Stomach smooth muscle (tissue), 2 donors: Measurements from ENCODE around the gene FBXO39.

ENCODE experiments used
- H3K27ac ChIP-seq: one replicate; pipeline ENCODE4 v1.7.0; 2013; ENCODE audit warnings: mild to moderate bottlenecking, low read length, inconsistent platforms
- H3K27me3 ChIP-seq, 2 donors: one replicate each; pipeline ENCODE4 v1.7.0; 2013; ENCODE audit warnings: low read length in 2 of 2; ENCODE audit not compliant: insufficient read depth in 2 of 2, control insufficient read depth in 1 of 2
- H3K36me3 ChIP-seq, 2 donors: one replicate each; pipeline ENCODE4 v1.7.0; 2013; ENCODE audit warnings: low read length in 2 of 2; ENCODE audit not compliant: control insufficient read depth in 2 of 2, insufficient read depth in 2 of 2
- H3K4me1 ChIP-seq: one replicate; pipeline ENCODE4 v1.7.0; 2013; ENCODE audit warnings: low read length; ENCODE audit not compliant: control insufficient read depth, insufficient read depth
- H3K4me3 ChIP-seq, 2 donors: one replicate each; pipeline ENCODE4 v1.7.0; 2013; ENCODE audit warnings: low read length in 2 of 2
- H3K9ac ChIP-seq, 2 donors: one replicate each; pipeline ENCODE4 v1.7.0; 2013; ENCODE audit warnings: low read length in 2 of 2, mild to moderate bottlenecking in 1 of 2
- H3K9me3 ChIP-seq, 2 donors: one replicate each; pipeline ENCODE4 v1.7.0; 2013; ENCODE audit warnings: low read length in 2 of 2; ENCODE audit not compliant: control insufficient read depth in 2 of 2
- donor health status: healthy.
- donor health status: Pancreatic carcinoma.

Gene FBXO39

GRCh38 chr17:6787081-6787693, 11.2 kb downstream of the FBXO39 start:
- peaks cover 0 to 13% of the 10 kb centered on the region in 2 donors for H3K27me3 ChIP-seq
- no peaks in the 10 kb centered on the region for H3K36me3 ChIP-seq
- no peak overlapping the region for H3K4me3 ChIP-seq
- no peaks in the 10 kb centered on the region for H3K4me1 ChIP-seq
- no peaks in the 10 kb centered on the region for H3K9me3 ChIP-seq
- no peak overlapping the region for H3K9ac ChIP-seq
- no peak overlapping the region for H3K27ac ChIP-seq

- Histone ChIP-seq H3K27ac (no peak overlapping the region), H3K4me3 (no peak overlapping the region), H3K27me3 (peaks cover 0 to 20% of the 10 kb centered on the region in 2 donors), H3K36me3 (no peaks in the 10 kb centered on the region), H3K9ac (no peak overlapping the region), H3K4me1 (no peaks in the 10 kb centered on the region), H3K9me3 (no peaks in the 10 kb centered on the region)
Observed at GRCh38 chr17:6789146-6789545, 13.1 kb downstream of the FBXO39 start.

GRCh38 chr17:6793748-6794493, 17.9 kb downstream of the FBXO39 start:
- H3K27me3 ChIP-seq = peaks cover 6 to 10% of the 10 kb centered on the region in 2 donors
- H3K4me1 ChIP-seq = no peaks in the 10 kb centered on the region
- H3K9ac ChIP-seq = no peak overlapping the region
- no peak overlapping the region for H3K4me3 ChIP-seq
- no peak overlapping the region for H3K27ac ChIP-seq
- no peaks in the 10 kb centered on the region for H3K36me3 ChIP-seq
- no peaks in the 10 kb centered on the region for H3K9me3 ChIP-seq

- H3K9me3 ChIP-seq = no peaks in the 10 kb centered on the region
- no peaks in the 10 kb centered on the region for H3K4me1 ChIP-seq
- peaks cover 6 to 13% of the 10 kb centered on the region in 2 donors for H3K27me3 ChIP-seq
- no peak overlapping the region for H3K4me3 ChIP-seq
- H3K27ac ChIP-seq = no peak overlapping the region
- no peak overlapping the region for H3K9ac ChIP-seq
- H3K36me3 ChIP-seq = no peaks in the 10 kb centered on the region
Observed at GRCh38 chr17:6796017-6796886, 20.2 kb downstream of the FBXO39 start.

- Histone ChIP-seq H3K27me3 (peaks cover 6 to 13% of the 10 kb centered on the region in 2 donors), H3K9ac (no peak overlapping the region), H3K27ac (no peak overlapping the region), H3K4me1 (no peaks in the 10 kb centered on the region), H3K9me3 (no peaks in the 10 kb centered on the region), H3K36me3 (no peaks in the 10 kb centered on the region), H3K4me3 (no peak overlapping the region)
Observed at GRCh38 chr17:6796887-6797490, 21.0 kb downstream of the FBXO39 start.

- Histone ChIP-seq H3K36me3 (no peaks in the 10 kb centered on the region), H3K9me3 (no peaks in the 10 kb centered on the region), H3K4me1 (no peaks in the 10 kb centered on the region), H3K27me3 (peaks cover 5 to 6% of the 10 kb centered on the region in 2 donors), H3K27ac (no peak overlapping the region), H3K4me3 (no peak overlapping the region), H3K9ac (no peak overlapping the region)
Observed at GRCh38 chr17:6797718-6798351, 21.8 kb downstream of the FBXO39 start.

GRCh38 chr17:6799738-6800137, 23.7 kb downstream of the FBXO39 start:
- Histone ChIP-seq H3K4me3 (no peak overlapping the region), H3K36me3 (no peaks in the 10 kb centered on the region), H3K9ac (no peak overlapping the region), H3K27me3 (peaks cover 5 to 6% of the 10 kb centered on the region in 2 donors), H3K4me1 (no peaks in the 10 kb centered on the region), H3K9me3 (no peaks in the 10 kb centered on the region), H3K27ac (no peak overlapping the region)

- no peaks in the 10 kb centered on the region for H3K9me3 ChIP-seq
- H3K9ac ChIP-seq = no peak overlapping the region
- no peaks in the 10 kb centered on the region for H3K4me1 ChIP-seq
- H3K4me3 ChIP-seq = no peak overlapping the region
- H3K36me3 ChIP-seq = no peaks in the 10 kb centered on the region
- peaks cover 5 to 6% of the 10 kb centered on the region in 2 donors for H3K27me3 ChIP-seq
- H3K27ac ChIP-seq = no peak overlapping the region
Observed at GRCh38 chr17:6800422-6801027, 24.5 kb downstream of the FBXO39 start.

- Histone ChIP-seq H3K27me3 (peaks cover 0 to 3% of the 10 kb centered on the region in 2 donors), H3K9me3 (peaks cover 0 to 6% of the 10 kb centered on the region in 2 donors), H3K4me1 (no peaks in the 10 kb centered on the region), H3K27ac (no peak overlapping the region), H3K4me3 (no peak overlapping the region), H3K36me3 (no peaks in the 10 kb centered on the region), H3K9ac (no peak overlapping the region)
Observed at GRCh38 chr17:6811510-6811909, 35.5 kb downstream of the FBXO39 start.

- Histone ChIP-seq H3K4me1 (no peaks in the 10 kb centered on the region), H3K4me3 (no peak overlapping the region), H3K27me3 (peaks cover 0 to 3% of the 10 kb centered on the region in 2 donors), H3K27ac (no peak overlapping the region), H3K9me3 (peaks cover 0 to 6% of the 10 kb centered on the region in 2 donors), H3K36me3 (no peaks in the 10 kb centered on the region), H3K9ac (no peak overlapping the region)
Observed at GRCh38 chr17:6812295-6812694, 36.3 kb downstream of the FBXO39 start.
